ENCODE results near the gene PTMS. TPM values are rescaled to one million over a fixed set of nuclear protein-coding genes. Genes with fewer than 3 reads are reported as not detected.
A peak's percentile ranks its signal among the peaks of the same experiment; 100 is the strongest.

Gene PTMS
- total RNA-seq, 1 donor from 2014 or later, result 134 TPM

- peaks cover 4% of the 10 kb centered on the region for H3K27me3 ChIP-seq
- H3K4me1 Mint-ChIP-seq, result peaks cover 43% of the 10 kb centered on the region
- H4K20me1 ChIP-seq (ENCODE audit: low read depth), result peaks cover 3% of the 10 kb centered on the region
- H3K4me2 ChIP-seq, result peak overlapping the region; percentile 80
- H3K9ac ChIP-seq, result no peak overlapping the region
- peaks cover 24% of the 10 kb centered on the region for H3K27me3 Mint-ChIP-seq (ENCODE audit: insufficient read depth, low read depth)
- H3K4me3 ChIP-seq, result peak overlapping the region; percentile 37
- no peaks in the 10 kb centered on the region for H3K79me2 ChIP-seq (ENCODE audit: low read depth)
- H3K27ac ChIP-seq, result peak overlapping the region; percentile 35
- H3K36me3 Mint-ChIP-seq, result peaks cover 22% of the 10 kb centered on the region
- H3K9me3 ChIP-seq (ENCODE audit: low read depth), result no peaks in the 10 kb centered on the region
- TF ChIP-seq EZH2phosphoT487 (IDR thresholded peaks at IDR 0.05) (peak; percentile 22), EZH2 (IDR thresholded peaks at IDR 0.05) (peak; percentile 43), CTCF (IDR thresholded peaks at IDR 0.05) (peak; percentile 99)
- peak overlapping the region; percentile 84 for H3K4me3 Mint-ChIP-seq
- H3F3A ChIP-seq (ENCODE audit: low read depth), result peaks cover 30% of the 10 kb centered on the region
- no peaks in the 10 kb centered on the region for H3K9me3 Mint-ChIP-seq
- no peaks in the 10 kb centered on the region for H3K36me3 ChIP-seq
- peak overlapping the region; percentile 98 for H3K27ac Mint-ChIP-seq
- H3K4me1 ChIP-seq, result peaks cover 41% of the 10 kb centered on the region
- peak overlapping the region; percentile 26 for H2AFZ ChIP-seq (replicated peaks)
- DNase-seq (ENCODE audit: low spot score), result peak; percentile 98
Measured at GRCh38 chr12:6778574-6779550, 12.7 kb downstream of the PTMS start.

GRCh38 chr12:6779708-6780432 is 13.7 kb downstream of the PTMS start:
- no peak for DNase-seq (ENCODE audit: low spot score)
- peaks cover 19% of the 10 kb centered on the region for H3K27me3 Mint-ChIP-seq (ENCODE audit: insufficient read depth, low read depth)
- Histone ChIP-seq H2AFZ (replicated peaks) (no peak overlapping the region), H4K20me1 (ENCODE audit: low read depth) (no peaks in the 10 kb centered on the region), H3K9me3 (ENCODE audit: low read depth) (no peaks in the 10 kb centered on the region), H3K27me3 (no peaks in the 10 kb centered on the region), H3F3A (ENCODE audit: low read depth) (peaks cover 30% of the 10 kb centered on the region), H3K4me1 (peaks cover 40% of the 10 kb centered on the region), H3K36me3 (no peaks in the 10 kb centered on the region), H3K9ac (no peak overlapping the region), H3K4me2 (peak overlapping the region; percentile 80), H3K27ac (peak overlapping the region; percentile 24), H3K79me2 (ENCODE audit: low read depth) (no peaks in the 10 kb centered on the region), H3K4me3 (no peak overlapping the region)
- H3K36me3 Mint-ChIP-seq, result peaks cover 18% of the 10 kb centered on the region
- no peaks in the 10 kb centered on the region for H3K9me3 Mint-ChIP-seq
- TF ChIP-seq EZH2 (IDR thresholded peaks at IDR 0.05) (no peak), CTCF (IDR thresholded peaks at IDR 0.05) (no peak), EZH2phosphoT487 (IDR thresholded peaks at IDR 0.05) (no peak)
- no peak overlapping the region for H3K4me3 Mint-ChIP-seq
- peak overlapping the region; percentile 98 for H3K27ac Mint-ChIP-seq
- H3K4me1 Mint-ChIP-seq, result peaks cover 39% of the 10 kb centered on the region

DNA sequence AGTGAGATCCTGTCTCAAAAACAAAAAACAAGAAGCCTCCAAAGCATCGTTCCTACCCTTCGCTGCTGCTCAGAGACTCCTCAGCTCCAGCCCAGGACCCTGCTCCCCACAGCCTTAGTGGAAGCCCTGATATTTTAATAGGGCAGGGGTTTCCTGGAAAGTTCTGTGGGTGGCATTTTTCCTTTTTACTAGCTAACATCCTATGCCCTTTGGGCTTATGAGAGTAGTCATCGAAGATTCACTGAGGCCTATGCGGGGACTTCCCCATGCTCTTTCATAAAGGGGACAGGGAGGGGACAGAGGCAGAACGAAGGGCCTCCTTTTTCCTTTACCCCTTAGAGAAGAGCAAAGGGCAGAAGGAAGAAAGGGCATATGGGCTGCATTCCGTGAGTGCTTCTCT is 14.4 kb downstream of the PTMS start:
- no peak for TF ChIP-seq CTCF (IDR thresholded peaks at IDR 0.05)
- no peak for TF ChIP-seq EZH2phosphoT487 (IDR thresholded peaks at IDR 0.05)
- no peaks in the 10 kb centered on the region for H3K36me3 ChIP-seq
- no peaks in the 10 kb centered on the region for H4K20me1 ChIP-seq (ENCODE audit: low read depth)
- peaks cover 30% of the 10 kb centered on the region for H3F3A ChIP-seq (ENCODE audit: low read depth)
- H3K4me1 ChIP-seq, result peaks cover 40% of the 10 kb centered on the region
- no peak overlapping the region for H3K4me2 ChIP-seq
- no peak overlapping the region for H3K9ac ChIP-seq
- H3K79me2 ChIP-seq (ENCODE audit: low read depth), result no peaks in the 10 kb centered on the region
- H3K27me3 ChIP-seq, result no peaks in the 10 kb centered on the region
- no peak overlapping the region for H3K27ac ChIP-seq
- H3K4me3 ChIP-seq, result no peak overlapping the region
- no peak for DNase-seq (ENCODE audit: low spot score)
- peak overlapping the region; percentile 57 for H3K27ac Mint-ChIP-seq
- no peaks in the 10 kb centered on the region for H3K9me3 Mint-ChIP-seq
- H3K36me3 Mint-ChIP-seq, result peaks cover 13% of the 10 kb centered on the region
- no peak overlapping the region for H3K4me3 Mint-ChIP-seq
- H3K9me3 ChIP-seq (ENCODE audit: low read depth), result no peaks in the 10 kb centered on the region
- peaks cover 14% of the 10 kb centered on the region for H3K27me3 Mint-ChIP-seq (ENCODE audit: insufficient read depth, low read depth)
- H3K4me1 Mint-ChIP-seq, result peaks cover 38% of the 10 kb centered on the region
- H2AFZ ChIP-seq (replicated peaks), result no peak overlapping the region

Measured in neural progenitor cell (in vitro differentiated cells).